WI38 (cell line): ENCODE data around the gene MED25.
A peak's percentile ranks its signal among the peaks of the same experiment; 100 is the strongest.

Experiments
- H3K4me3 ChIP-seq: 2 replicates; pipeline ENCODE4 v1.5.1; 2011; ENCODE audit warnings: low read depth, mild to moderate bottlenecking, control low read depth, low read length
- CTCF ChIP-seq: IDR thresholded peaks from 2 replicates; pipeline ENCODE4 v1.5.1; 2012; ENCODE audit warnings: low read depth, mild to moderate bottlenecking, control low read depth, low read length

Gene MED25

GRCh38 chr19:49799271-49799797, 18.8 kb upstream of the MED25 start:
- no peak overlapping the region for H3K4me3 ChIP-seq
- TF ChIP-seq CTCF: no peak

DNA sequence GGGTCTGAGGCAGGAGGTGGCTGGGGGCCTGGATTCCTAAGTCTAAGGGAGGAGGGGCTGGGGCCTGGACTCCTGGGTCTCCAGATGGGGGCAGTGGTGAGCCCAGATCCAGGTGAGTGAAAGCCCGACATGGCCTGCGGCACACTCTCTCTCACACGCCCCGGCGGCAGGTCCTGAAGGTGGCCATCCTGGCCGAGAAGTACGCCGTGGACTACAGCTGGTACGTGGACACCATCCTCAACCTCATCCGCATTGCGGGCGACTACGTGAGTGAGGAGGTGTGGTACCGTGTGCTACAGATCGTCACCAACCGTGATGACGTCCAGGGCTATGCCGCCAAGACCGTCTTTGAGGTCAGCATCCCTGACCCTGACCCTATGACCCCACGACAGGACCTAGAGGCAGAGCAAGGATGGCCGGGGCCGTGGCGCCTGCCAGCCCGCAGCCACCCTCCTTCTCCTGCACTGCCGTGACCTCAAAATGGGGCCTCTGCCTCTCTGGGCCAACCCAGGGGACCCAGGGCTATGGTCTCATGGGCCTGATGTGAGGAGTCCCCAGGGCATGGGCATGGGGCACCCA, 18.2 kb upstream of the MED25 start:
- TF ChIP-seq CTCF: 0 out of 2 replicates have a peak, but pooled peaks have one; percentile 3
- no peak overlapping the region for H3K4me3 ChIP-seq

DNA sequence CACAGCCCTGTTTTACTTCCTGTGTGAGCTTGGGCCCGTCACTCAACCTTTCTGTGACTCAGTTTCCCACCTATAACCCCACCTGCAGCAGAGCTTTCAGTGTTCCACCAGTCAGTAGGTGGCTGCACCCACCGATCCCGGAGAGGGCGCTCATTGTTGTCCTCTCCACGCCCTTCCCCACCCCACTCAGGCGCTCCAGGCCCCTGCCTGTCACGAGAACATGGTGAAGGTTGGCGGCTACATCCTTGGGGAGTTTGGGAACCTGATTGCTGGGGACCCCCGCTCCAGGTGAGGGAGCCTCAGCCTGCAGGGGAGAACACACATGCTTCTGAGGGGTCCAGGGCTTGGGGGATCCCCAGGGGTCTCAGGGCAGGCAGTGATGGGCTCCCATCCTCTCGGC, 17.3 kb upstream of the MED25 start:
- H3K4me3 ChIP-seq: no peak overlapping the region
- TF ChIP-seq CTCF: no peak

- H3K4me3 ChIP-seq: no peak overlapping the region
- TF ChIP-seq CTCF: no peak
Measured at GRCh38 chr19:49801401-49801888, 16.6 kb upstream of the MED25 start.

DNA sequence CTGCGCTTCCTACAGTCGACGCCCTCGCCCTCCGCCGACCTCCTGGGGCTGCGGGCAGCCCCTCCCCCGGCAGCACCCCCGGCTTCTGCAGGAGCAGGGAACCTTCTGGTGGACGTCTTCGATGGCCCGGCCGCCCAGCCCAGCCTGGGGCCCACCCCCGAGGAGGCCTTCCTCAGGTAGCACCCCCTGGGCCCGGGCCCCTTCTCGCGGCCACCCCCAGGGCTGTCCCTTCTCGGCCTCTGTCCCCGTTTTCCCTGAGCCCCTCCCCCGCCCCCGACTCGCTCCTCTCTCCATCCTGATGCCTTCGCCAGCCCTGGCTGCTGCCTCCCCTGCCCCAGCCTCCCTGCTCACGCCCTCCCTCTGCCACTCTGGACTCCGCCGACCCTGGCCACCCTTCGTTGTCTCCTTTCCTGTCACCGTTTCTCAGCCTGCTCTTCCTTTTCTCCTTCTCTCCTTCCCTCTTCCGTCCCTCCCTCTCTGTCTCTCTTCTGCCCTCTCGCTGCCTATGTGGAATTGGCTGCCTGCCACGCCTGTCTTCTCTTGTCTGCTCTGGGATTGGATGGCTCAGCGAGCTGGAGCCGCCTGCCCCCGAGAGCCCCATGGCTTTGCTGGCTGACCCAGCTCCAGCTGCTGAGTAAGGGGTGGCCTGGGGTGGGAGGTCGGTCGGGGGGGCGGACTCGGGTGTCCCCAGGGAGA, 16.0 kb upstream of the MED25 start:
- no peak for TF ChIP-seq CTCF
- H3K4me3 ChIP-seq: peak overlapping the region; percentile 32

DNA sequence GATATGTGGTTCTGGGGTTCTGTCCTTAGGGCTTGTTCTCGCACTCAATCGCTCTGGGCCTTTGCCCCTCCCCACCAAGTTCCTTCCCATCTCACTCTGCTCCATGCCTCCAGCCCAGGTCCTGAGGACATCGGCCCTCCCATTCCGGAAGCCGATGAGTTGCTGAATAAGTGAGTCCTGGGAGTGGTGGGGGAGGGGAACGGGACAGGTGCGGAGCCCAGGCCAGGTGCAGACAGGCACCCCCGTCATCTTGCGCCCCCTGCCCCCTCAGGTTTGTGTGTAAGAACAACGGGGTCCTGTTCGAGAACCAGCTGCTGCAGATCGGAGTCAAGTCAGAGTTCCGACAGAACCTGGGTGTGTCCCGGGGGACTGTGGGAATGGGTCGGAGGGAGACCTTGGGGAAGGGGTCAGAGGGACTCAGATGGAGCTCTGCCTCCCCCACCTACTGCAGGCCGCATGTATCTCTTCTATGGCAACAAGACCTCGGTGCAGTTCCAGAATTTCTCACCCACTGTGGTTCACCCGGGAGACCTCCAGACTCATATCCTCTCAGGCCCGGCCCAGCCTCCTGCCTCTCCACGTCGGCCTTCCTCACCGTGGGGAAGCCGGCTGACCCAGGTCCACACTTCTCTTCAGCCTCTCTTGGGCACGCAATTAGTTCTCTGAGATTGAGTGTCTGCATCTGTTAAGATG, 15.1 kb upstream of the MED25 start:
- H3K4me3 ChIP-seq: no peak overlapping the region
- no peak for TF ChIP-seq CTCF

- H3K4me3 ChIP-seq: no peak overlapping the region
- no peak for TF ChIP-seq CTCF
Measured at GRCh38 chr19:49803529-49803856, 14.6 kb upstream of the MED25 start.
